Mucosa of stomach (tissue), 1 donor: ENCODE results near the gene PRR3.
"Not testable (repeated sequence)": the region's sequence is repeated elsewhere in the genome, so short reads cannot be mapped to it uniquely, and the experiment has no call there.

Source experiments
- H3K27me3 ChIP-seq: one replicate; pipeline ENCODE4 v1.7.0; 2013; ENCODE audit warnings: mild to moderate bottlenecking, low read length; ENCODE audit not compliant: control insufficient read depth, insufficient read depth
- H3K36me3 ChIP-seq: one replicate; pipeline ENCODE4 v1.7.0; 2013; ENCODE audit warnings: low read length; ENCODE audit not compliant: control insufficient read depth, insufficient read depth
- H3K4me1 ChIP-seq: one replicate; pipeline ENCODE4 v1.7.0; 2013; ENCODE audit warnings: mild to moderate bottlenecking, low read length; ENCODE audit not compliant: control insufficient read depth, insufficient read depth
- H3K4me3 ChIP-seq: one replicate; pipeline ENCODE4 v1.7.0; 2013; ENCODE audit warnings: low read length
- H3K9ac ChIP-seq: one replicate; pipeline ENCODE4 v1.7.0; 2013; ENCODE audit warnings: mild to moderate bottlenecking, low read length, moderate library complexity
- H3K9me3 ChIP-seq: one replicate; pipeline ENCODE4 v1.7.0; 2013; ENCODE audit warnings: mild to moderate bottlenecking, low read length, moderate library complexity; ENCODE audit not compliant: control insufficient read depth
- donor health status: Pancreatic carcinoma.

The PRR3 gene

GRCh38 chr6:30590509-30590908 lies 33.4 kb downstream of the PRR3 start:
- H3K27me3 ChIP-seq = no peaks in the 10 kb centered on the region
- no peak overlapping the region for H3K4me3 ChIP-seq
- H3K36me3 ChIP-seq = peaks cover 25% of the 10 kb centered on the region
- no peaks in the 10 kb centered on the region for H3K4me1 ChIP-seq
- H3K9me3 ChIP-seq = no peaks in the 10 kb centered on the region
- no peak overlapping the region for H3K9ac ChIP-seq

- no peaks in the 10 kb centered on the region for H3K9me3 ChIP-seq
- peaks cover 22% of the 10 kb centered on the region for H3K36me3 ChIP-seq
- no peaks in the 10 kb centered on the region for H3K4me1 ChIP-seq
- no peak overlapping the region for H3K9ac ChIP-seq
- H3K4me3 ChIP-seq = no peak overlapping the region
- no peaks in the 10 kb centered on the region for H3K27me3 ChIP-seq
These were observed 33.9 kb downstream of the PRR3 start for GRCh38 chr6:30591008-30591407.

GRCh38 chr6:30592287-30592686 lies 35.2 kb downstream of the PRR3 start:
- H3K27me3 ChIP-seq = no peaks in the 10 kb centered on the region
- H3K4me3 ChIP-seq = no peak overlapping the region
- H3K4me1 ChIP-seq = peaks cover 3% of the 10 kb centered on the region
- H3K9ac ChIP-seq = no peak overlapping the region
- H3K9me3 ChIP-seq = no peaks in the 10 kb centered on the region
- peaks cover 14% of the 10 kb centered on the region for H3K36me3 ChIP-seq

- not testable (repeated sequence) for H3K9me3 ChIP-seq, H3K27me3 ChIP-seq, H3K9ac ChIP-seq, H3K36me3 ChIP-seq, H3K4me1 ChIP-seq, H3K4me3 ChIP-seq
These were observed 40.4 kb downstream of the PRR3 start for GRCh38 chr6:30597315-30598144.

- Histone ChIP-seq H3K27me3 (no peaks in the 10 kb centered on the region), H3K36me3 (peaks cover 8% of the 10 kb centered on the region), H3K9ac (no peak overlapping the region), H3K4me1 (peaks cover 3% of the 10 kb centered on the region), H3K9me3 (no peaks in the 10 kb centered on the region), H3K4me3 (no peak overlapping the region)
These were observed 42.0 kb downstream of the PRR3 start for GRCh38 chr6:30598912-30599624.

GRCh38 chr6:30599625-30600324 lies 42.7 kb downstream of the PRR3 start:
- Histone ChIP-seq H3K36me3 (peaks cover 14% of the 10 kb centered on the region), H3K4me3 (no peak overlapping the region), H3K9me3 (no peaks in the 10 kb centered on the region), H3K27me3 (no peaks in the 10 kb centered on the region), H3K4me1 (peaks cover 3% of the 10 kb centered on the region), H3K9ac (no peak overlapping the region)

- Histone ChIP-seq H3K36me3 (peaks cover 20% of the 10 kb centered on the region), H3K4me1 (peaks cover 3% of the 10 kb centered on the region), H3K4me3 (no peak overlapping the region), H3K9me3 (no peaks in the 10 kb centered on the region), H3K27me3 (no peaks in the 10 kb centered on the region), H3K9ac (no peak overlapping the region)
These were observed 43.4 kb downstream of the PRR3 start for GRCh38 chr6:30600451-30600961.

- Histone ChIP-seq H3K9me3 (no peaks in the 10 kb centered on the region), H3K9ac (no peak overlapping the region), H3K27me3 (no peaks in the 10 kb centered on the region), H3K4me1 (peaks cover 3% of the 10 kb centered on the region), H3K4me3 (no peak overlapping the region), H3K36me3 (peaks cover 25% of the 10 kb centered on the region)
These were observed 44.3 kb downstream of the PRR3 start for GRCh38 chr6:30601436-30601814.

- Histone ChIP-seq H3K36me3 (peaks cover 25% of the 10 kb centered on the region), H3K9me3 (no peaks in the 10 kb centered on the region), H3K27me3 (no peaks in the 10 kb centered on the region), H3K4me1 (peaks cover 2% of the 10 kb centered on the region), H3K4me3 (no peak overlapping the region), H3K9ac (no peak overlapping the region)
These were observed 44.9 kb downstream of the PRR3 start for GRCh38 chr6:30601815-30602641.

- H3K9me3 ChIP-seq = no peaks in the 10 kb centered on the region
- H3K4me1 ChIP-seq = no peaks in the 10 kb centered on the region
- H3K9ac ChIP-seq = no peak overlapping the region
- peaks cover 25% of the 10 kb centered on the region for H3K36me3 ChIP-seq
- H3K4me3 ChIP-seq = no peak overlapping the region
- no peaks in the 10 kb centered on the region for H3K27me3 ChIP-seq
These were observed 46.9 kb downstream of the PRR3 start for GRCh38 chr6:30603961-30604360.

GRCh38 chr6:30610065-30610464 lies 53.0 kb downstream of the PRR3 start:
- Histone ChIP-seq H3K9ac (no peak overlapping the region), H3K4me1 (peaks cover 20% of the 10 kb centered on the region), H3K9me3 (no peaks in the 10 kb centered on the region), H3K36me3 (peaks cover 8% of the 10 kb centered on the region), H3K4me3 (no peak overlapping the region), H3K27me3 (no peaks in the 10 kb centered on the region)
